NCI-H526 treated with DMSO at 0.1 percent for 48 hours (cell line): Measurements from ENCODE around the gene CTNNBL1.

Experiments
- DNase-seq: peaks from one replicate; lab custom pipeline; 2025; lab: John Stamatoyannopoulos, UW

Gene CTNNBL1

DNA sequence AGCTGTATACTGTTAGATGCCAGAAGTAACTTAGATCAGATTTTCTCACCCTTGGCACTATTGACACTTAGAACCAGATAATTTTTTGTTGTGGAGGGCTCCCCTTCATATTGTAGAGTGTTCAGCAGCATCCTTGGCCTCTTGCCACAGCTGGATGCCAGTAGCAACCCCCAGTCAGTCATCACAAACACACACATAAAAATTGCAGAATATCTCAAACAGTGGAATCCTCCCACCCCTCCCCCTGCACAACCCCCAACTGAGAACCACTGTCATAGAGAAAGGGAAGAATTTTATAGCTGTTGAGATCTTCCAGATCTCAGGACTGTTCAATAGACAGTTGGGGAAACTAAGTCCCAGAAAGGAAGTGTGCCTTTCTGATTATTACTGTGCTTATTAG lies 127.9 kb downstream of the CTNNBL1 start:
- no peak for DNase-seq

DNA sequence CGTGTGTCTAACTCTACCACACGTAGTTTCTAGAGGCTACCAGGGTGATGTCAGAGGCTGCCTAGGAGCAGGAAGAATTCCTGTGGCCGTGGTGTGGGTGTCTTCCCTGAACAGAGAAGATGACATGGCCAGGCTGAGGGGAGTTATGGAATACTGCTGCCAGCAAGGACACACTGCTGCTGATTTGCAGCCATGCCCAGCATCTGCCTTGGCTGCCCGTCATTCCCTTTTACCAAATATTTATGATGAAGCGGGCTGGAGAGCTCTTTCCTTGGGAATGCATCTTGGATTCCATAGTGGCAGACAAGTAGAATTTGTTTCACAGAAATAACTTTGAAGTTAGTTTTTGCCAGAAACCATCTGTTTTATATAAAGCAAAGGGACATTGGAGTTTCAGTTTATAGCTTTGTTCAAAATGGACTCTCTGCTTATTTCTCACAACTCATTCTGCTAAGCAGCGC lies 128.3 kb downstream of the CTNNBL1 start:
- no peak for DNase-seq

- DNase-seq = no peak
Observed at GRCh38 chr20:37823296-37823980, 129.6 kb downstream of the CTNNBL1 start.

DNA sequence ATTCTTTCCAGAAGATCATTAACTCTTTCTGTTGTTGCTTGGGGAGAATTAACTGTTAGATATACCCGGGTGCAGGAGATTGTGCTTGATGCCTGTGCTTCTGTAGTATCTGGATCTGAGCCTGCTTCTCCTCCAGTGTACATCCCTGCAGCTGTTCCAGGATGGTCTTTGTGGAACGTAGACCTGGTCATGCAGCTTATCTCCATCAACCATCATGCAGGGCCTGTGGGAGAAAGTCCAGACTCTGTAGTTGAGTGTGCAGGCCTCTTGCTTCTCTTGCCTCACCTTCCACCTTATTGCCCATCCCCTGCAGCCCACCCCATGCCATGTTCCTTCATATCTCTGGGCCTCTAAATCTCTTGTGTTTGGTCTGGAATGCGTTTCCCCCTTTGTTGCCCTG lies 133.8 kb downstream of the CTNNBL1 start:
- no peak for DNase-seq

GRCh38 chr20:37828684-37829083 lies 134.9 kb downstream of the CTNNBL1 start:
- no peak for DNase-seq

GRCh38 chr20:37829128-37829527 lies 135.3 kb downstream of the CTNNBL1 start:
- DNase-seq = no peak

DNA sequence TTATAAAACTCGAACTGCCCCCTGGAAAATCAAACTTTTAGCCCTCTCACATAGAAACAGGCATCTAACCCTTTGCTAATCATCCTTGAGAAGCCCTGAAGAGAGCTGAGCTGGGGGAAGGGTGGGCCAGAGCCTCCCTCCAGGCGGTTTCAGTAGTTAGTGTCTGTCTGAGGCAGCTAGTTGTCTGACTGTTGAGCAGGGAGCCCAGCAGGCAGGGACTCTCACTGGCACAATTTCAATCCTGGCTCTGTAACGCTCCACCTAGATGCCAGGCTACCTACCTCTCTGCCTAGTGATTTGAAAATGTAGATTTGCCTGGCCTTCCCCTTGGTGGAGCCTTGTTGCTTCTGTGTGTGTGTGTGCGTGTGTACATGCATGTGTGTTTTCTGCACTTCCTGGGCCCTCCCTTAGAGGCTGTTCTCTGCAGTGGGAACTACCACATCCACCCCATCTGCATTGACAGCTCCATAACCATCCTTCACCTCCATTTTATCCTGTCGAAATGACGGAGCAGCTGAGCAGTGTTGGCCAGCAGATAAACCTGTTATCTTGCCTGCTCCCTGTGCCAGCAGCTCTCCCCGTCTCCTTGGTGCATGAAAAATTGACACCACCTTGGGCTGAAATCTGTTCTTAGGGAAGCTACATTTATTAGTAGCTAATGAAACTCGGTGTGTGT lies 139.5 kb downstream of the CTNNBL1 start:
- no peak for DNase-seq

GRCh38 chr20:37836926-37837325 lies 143.1 kb downstream of the CTNNBL1 start:
- no peak for DNase-seq

GRCh38 chr20:37837924-37838323 lies 144.1 kb downstream of the CTNNBL1 start:
- DNase-seq = no peak

DNA sequence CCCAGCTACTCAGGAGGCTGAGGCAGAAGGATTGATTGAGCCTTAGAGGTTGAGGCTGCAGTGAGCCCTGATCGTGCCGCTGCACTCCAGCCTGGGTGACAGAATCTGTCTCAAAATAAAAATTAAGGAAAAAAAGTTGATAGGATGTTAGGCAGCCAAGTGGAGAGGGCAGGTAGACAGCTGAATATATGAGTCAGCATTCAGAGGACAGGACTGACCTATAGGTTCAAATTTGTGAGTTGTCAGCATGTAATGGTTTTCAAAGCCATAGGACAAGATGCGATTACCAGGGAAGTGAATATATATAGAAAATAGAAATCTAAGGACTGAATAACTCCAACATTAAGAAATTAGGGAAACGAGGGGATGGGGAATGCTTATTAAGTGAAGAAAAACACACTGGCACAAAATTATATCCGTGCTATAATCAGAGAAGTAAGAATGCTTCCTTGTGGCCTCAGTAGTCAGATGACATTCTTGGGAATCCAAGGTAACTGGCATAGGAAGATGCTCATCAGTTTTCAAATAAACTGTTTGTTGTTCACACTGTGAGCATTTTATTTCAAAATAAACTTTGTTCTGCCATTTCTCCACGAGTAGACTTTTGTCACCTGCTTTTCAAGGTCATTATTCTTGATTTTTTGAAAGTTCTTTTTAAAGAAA lies 145.1 kb downstream of the CTNNBL1 start:
- no peak for DNase-seq

- peak; percentile 50 for DNase-seq
Observed at GRCh38 chr20:37839432-37839827, 145.6 kb downstream of the CTNNBL1 start.

GRCh38 chr20:37839955-37840354 lies 146.1 kb downstream of the CTNNBL1 start:
- no peak for DNase-seq

DNA sequence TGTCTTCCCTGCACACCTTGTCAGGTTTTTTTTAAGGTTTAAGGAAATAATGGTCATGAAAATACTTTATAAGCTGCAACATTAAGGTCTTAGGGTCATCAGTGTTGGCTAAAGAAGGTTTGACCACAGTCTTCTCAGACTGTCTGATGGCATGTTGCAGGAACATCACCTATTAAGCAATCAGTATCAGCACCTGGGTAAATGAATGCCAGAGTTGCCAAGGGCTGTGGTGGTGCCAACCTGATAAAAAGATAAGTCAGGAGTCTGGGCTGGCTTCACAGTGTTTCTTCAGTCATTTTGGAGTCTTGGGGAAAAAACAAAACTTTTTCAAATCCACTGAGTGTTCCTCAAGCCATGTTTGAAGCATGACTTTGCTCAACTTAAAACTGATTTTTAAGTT lies 147.6 kb downstream of the CTNNBL1 start:
- no peak for DNase-seq

GRCh38 chr20:37841971-37842370 lies 148.1 kb downstream of the CTNNBL1 start:
- no peak for DNase-seq

DNA sequence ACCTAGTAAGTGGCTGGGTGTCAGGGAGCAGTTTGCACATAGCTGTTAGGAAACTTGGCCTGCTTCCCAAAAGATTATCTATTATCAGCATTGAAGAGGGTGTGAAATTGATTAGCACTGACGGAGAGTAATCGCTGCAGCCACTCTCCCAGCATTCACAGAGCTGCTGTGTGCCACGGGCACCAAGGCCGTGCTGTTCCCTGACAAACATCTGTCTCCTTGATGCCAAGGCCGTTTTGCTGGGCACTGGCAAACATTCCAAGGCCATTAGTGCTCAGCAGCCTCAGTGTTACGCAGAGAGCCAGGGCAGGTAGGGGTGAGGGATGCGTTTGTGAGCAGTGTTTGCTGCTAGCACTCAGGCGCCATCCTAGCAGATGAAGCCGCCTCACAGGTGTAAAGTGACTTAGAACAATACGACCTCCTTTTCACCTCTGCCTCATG lies 151.4 kb downstream of the CTNNBL1 start:
- no peak for DNase-seq

- no peak for DNase-seq
Observed at GRCh38 chr20:37845878-37846277, 152.0 kb downstream of the CTNNBL1 start.

DNA sequence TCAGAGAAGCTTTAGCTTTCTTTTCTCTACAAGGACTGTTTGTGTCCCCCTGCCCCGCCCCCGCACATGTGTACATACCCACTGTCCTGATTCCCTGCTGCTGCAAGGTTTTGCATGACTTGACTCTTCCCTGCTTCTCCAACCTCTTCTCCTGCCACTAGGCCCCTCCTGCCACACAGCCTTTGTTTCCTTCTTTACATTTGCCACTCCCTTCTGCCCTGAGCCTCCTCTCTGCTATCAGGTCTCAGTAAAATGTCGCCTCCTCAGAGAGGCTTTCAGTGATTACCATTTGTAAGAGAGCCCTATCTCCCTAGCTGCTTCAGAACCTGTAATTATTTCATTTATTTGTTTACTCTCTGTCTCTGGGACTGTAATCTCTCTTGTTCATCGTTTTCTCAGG lies 152.7 kb downstream of the CTNNBL1 start:
- peak; percentile 42 for DNase-seq

DNA sequence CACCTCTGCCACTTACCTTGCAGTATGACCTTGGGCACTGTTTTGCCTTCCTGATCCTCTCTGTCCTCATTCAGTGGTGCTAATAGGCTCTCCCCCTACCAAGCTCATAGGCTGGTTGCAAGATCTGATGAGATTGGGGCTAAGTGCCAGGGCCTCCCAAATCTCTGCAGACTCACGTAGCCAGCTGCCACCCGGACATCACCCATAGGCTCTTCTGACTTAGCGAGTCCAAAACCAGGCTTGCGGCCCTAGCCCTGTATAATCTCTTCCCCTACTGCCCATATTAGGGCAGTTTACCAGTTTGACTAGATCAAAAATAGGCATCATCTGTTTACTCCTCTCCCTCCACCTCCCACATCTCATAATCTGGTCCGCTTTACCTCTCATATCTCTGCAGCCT lies 154.9 kb downstream of the CTNNBL1 start:
- DNase-seq = no peak

- DNase-seq = no peak
Observed at GRCh38 chr20:37849156-37849555, 155.3 kb downstream of the CTNNBL1 start.

GRCh38 chr20:37849566-37849965 lies 155.7 kb downstream of the CTNNBL1 start:
- no peak for DNase-seq

DNA sequence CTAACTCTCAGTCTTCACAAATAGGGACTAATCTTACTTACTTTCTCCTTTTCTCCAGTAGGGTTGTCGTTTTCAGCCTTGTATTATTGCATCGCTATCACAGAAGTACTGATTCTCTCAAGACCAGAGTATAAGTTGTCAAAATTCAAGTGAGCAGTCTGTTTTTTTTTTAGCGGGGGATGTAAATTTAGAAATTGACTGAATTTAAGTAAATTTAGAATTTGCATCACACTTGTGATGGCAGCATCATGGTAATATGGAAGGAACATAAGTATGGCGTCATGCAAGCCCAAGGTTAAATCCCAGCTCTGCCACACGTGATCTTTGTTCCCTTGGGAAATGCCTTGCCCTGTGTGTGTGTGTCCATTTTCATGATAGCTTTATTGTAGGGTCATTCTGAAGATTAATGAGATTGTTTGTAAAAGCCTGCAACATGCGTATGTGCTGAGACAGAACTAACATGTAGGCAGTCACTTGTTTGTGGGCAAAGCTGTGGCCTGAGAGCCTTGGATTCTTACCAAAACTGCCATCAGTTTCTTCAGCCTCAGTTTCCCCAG lies 156.3 kb downstream of the CTNNBL1 start:
- DNase-seq = no peak

- no peak for DNase-seq
Observed at GRCh38 chr20:37850724-37851355, 157.0 kb downstream of the CTNNBL1 start.
